Measurements from ENCODE around the gene GABRD.

- no peak for TF ChIP-seq CTCF (IDR thresholded peaks at IDR 0.05 in 8 of 11, conservative IDR thresholded peaks at IDR 0.05 in 3 of 11)
- no peak for TF ChIP-seq POLR2A (IDR thresholded peaks at IDR 0.05)
- TF ChIP-seq POLR2AphosphoS5 (IDR thresholded peaks at IDR 0.05) = no peak
Observed at GRCh38 chr1:2030076-2030871, 11.1 kb downstream of the GABRD start.
